ENCODE data around the gene C11orf58.

C11orf58 gene

DNA sequence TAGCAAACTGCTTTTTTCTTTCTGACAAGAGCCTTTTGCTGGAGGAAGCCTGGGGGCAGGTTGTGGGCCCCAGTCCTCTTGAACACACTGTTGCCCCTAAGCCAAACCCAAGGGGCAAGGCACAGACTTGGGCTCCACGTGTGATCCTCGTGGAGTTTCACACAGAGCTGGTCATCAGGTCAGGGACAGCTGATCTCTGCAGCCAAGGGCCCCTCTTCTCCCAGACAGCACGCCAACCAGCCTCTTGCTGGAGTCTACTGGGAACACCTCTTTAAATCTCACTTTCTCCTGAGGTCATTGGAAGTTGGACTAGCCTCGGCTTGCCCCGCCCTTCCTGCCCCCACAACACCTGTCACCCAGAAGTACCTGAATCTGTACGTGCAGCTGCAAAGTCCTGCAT is 39.8 kb downstream of the C11orf58 start:
- no peak overlapping the region for H3K4me3 ChIP-seq (ENCODE audit: control insufficient read depth, low read depth, low read length)
- TF ChIP-seq, protein P1, sequence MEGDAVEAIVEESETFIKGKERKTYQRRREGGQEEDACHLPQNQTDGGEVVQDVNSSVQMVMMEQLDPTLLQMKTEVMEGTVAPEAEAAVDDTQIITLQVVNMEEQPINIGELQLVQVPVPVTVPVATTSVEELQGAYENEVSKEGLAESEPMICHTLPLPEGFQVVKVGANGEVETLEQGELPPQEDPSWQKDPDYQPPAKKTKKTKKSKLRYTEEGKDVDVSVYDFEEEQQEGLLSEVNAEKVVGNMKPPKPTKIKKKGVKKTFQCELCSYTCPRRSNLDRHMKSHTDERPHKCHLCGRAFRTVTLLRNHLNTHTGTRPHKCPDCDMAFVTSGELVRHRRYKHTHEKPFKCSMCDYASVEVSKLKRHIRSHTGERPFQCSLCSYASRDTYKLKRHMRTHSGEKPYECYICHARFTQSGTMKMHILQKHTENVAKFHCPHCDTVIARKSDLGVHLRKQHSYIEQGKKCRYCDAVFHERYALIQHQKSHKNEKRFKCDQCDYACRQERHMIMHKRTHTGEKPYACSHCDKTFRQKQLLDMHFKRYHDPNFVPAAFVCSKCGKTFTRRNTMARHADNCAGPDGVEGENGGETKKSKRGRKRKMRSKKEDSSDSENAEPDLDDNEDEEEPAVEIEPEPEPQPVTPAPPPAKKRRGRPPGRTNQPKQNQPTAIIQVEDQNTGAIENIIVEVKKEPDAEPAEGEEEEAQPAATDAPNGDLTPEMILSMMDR (conservative IDR thresholded peaks at IDR 0.05; ENCODE audit: control insufficient read depth, insufficient read depth, low read depth, low read length), result no peak
- DNase-seq (ENCODE audit: low read depth), result no peak

DNA sequence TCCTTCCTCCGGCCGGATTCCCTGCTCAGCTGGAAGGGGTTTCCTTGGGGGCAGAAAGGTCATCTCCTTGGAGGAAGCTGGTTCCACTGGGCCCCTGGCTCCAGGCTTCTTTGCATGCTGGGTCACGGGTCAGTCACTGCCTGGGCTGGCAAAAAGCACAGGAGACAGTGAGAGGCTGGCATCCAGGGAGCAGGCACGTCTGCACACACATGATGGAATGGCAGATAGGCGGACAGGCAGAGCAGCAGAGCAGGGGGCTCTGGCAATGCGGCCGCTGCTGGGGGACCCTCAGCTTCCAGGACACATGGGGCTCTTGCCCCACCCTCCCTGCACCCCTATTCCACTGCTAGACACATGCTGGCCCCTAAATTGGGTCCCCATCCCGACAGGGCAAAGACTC is 40.4 kb downstream of the C11orf58 start:
- TF ChIP-seq, protein P1 (conservative IDR thresholded peaks at IDR 0.05; ENCODE audit: control insufficient read depth, insufficient read depth, low read depth, low read length), result no peak
- DNase-seq (ENCODE audit: low read depth), result no peak
- no peak overlapping the region for H3K4me3 ChIP-seq (ENCODE audit: control insufficient read depth, low read depth, low read length)

DNA sequence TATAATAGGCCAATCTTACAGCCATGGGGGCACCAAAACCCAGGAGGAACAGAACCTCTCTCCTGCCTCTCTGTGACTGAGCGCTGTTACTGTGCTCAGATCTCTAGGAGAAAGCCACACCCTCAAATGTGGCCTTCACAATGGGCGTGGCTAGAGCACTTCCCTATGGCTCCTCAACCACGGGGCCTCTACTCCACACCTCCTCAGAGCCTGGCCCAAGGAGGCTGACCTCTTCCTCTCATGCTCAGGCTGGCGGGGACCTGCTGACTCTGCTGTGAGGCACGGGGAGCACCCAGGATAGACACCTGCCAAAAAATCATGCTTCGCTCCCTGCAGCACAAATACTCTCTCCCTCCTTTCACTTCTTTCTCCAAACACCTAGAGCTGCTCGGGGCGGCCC is 41.0 kb downstream of the C11orf58 start:
- DNase-seq (ENCODE audit: low read depth), result no peak
- no peak overlapping the region for H3K4me3 ChIP-seq (ENCODE audit: control insufficient read depth, low read depth, low read length)
- TF ChIP-seq, protein P1 (conservative IDR thresholded peaks at IDR 0.05; ENCODE audit: control insufficient read depth, insufficient read depth, low read depth, low read length), result no peak

DNA sequence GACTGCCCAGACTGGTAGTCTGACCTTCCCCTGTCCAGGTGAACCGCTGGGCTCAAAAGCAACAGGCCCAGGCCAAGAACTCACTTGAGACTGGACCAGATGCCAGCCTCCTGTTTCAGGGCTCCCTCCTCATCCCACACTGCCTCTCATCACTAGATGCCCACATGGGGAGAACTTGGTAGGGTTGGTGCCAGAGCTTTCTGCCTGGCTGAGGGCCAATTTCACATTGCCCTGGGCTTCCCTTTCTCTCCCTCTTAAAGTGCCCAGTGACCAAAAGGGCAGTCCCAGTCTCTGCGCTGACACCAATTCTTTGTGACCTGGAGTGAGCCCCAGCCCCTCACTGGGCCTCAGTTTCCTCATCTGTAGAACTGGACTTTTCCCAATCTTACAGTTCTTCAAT is 41.7 kb downstream of the C11orf58 start:
- no peak overlapping the region for H3K4me3 ChIP-seq (ENCODE audit: control insufficient read depth, low read depth, low read length)
- TF ChIP-seq, protein P1 (conservative IDR thresholded peaks at IDR 0.05; ENCODE audit: control insufficient read depth, insufficient read depth, low read depth, low read length), result no peak
- DNase-seq (ENCODE audit: low read depth), result no peak

GRCh38 chr11:16780698-16781550 is 42.5 kb downstream of the C11orf58 start:
- DNase-seq (ENCODE audit: low read depth), result no peak
- no peak overlapping the region for H3K4me3 ChIP-seq (ENCODE audit: control insufficient read depth, low read depth, low read length)
- TF ChIP-seq, protein P1 (conservative IDR thresholded peaks at IDR 0.05; ENCODE audit: control insufficient read depth, insufficient read depth, low read depth, low read length), result no peak

GRCh38 chr11:16781936-16782919 is 43.8 kb downstream of the C11orf58 start:
- TF ChIP-seq, protein P1 (conservative IDR thresholded peaks at IDR 0.05; ENCODE audit: control insufficient read depth, insufficient read depth, low read depth, low read length), result no peak
- DNase-seq (ENCODE audit: low read depth), result no peak
- H3K4me3 ChIP-seq (ENCODE audit: control insufficient read depth, low read depth, low read length), result no peak overlapping the region
